ENCODE results near the gene ZNF195.
"Not testable (repeated sequence)": the region's sequence is repeated elsewhere in the genome, so short reads cannot be mapped to it uniquely, and the experiment has no call there.

ZNF195 gene

DNA sequence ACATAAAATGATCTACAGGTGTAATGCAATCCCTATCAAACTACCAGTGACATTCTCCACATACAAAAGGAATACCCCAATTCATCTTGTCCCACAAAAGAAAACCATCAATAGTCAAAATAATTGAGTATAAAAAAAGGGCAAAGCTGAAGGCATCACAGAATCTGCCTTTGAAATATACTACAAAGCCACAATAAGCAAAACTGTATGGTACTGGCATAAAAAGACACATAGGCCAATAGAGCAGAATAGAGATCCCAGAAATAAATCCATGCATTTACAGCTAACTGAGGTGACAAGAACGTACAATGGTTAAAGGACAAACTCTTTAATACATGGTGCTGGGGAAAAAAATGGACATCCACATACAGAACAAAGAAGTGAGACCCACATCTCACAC is 31.8 kb downstream of the ZNF195 start:
- DNase-seq (ENCODE audit: low read depth in 2 of 2): no peak

DNA sequence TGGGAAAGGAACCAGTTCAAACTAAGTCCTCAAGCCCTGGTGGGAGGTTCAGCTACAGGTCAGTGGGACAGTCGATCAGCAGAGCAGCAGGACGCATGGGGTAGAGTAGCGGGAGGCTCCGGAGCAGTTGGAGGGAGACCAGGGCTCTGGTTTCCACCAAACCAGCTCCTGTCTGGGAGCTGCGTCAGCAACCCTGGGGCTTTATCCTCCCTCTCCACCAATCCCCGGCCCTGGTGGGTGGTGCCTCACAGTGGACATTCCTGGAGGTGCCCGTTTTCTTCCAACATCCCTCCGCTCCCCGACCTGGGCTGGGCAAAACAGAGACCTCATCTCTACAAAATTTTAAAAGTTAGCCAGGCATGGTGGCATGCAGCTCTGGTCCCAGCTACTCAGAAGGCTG is 32.4 kb downstream of the ZNF195 start:
- DNase-seq (ENCODE audit: low read depth in 2 of 2): no peak

DNA sequence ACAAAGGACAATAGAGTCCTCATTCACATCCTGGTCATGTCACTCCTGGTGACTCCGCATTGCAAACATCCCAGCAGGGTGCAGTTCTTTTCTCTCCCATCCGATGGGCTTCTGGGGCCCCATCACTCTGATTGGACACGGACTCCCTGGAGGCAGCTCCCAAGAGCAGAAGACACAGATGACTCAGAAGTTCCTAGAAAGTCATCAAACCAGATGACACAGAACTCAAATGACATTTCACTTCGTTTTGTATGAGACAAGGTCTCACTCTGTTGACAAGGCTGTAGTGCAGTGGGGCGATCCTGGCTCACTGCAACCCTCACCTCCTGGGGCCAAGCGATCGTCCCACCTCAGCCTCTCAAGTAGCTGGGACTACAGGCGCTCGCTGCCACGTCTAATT is 33.2 kb downstream of the ZNF195 start:
- no peak for DNase-seq (ENCODE audit: low read depth in 2 of 2)

DNA sequence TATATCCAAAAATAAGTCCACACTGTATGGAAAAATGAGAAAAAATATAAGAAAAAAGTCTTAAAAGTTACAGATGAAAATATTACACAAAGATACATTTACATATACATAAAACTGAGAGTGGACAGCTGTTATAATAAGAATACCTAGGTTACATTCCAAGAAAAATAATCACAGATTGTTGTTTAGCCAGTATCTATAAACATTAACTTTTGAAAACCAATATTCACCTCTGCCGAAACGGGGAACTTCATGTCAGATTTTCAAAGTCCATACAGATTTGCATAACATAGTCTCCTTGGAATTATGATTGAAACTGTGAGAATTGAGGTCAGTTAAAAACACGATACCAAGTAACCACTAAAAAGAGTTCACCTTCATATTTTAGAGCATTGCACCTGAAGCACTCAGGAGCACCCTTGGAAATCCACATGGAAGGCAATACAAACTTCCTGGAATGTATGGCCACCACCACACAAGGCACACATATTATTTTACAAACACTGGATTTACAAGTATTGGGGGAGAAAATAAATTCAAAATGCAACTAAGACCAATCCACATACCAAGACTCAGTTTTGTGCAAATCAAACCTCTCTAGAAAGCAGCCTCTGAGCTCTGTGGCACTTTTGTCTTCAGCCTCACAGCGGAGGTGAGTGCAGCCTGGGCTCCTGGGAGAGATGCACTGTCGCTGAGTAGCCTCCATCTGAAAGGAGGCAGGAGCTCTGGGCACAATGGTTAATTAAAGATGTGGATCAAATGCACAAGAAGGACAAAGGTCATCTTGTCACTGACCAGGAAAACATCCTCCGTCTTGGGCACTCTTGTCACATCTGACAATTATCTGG is 34.4 kb downstream of the ZNF195 start:
- DNase-seq (ENCODE audit: low read depth in 2 of 2): no peak

DNA sequence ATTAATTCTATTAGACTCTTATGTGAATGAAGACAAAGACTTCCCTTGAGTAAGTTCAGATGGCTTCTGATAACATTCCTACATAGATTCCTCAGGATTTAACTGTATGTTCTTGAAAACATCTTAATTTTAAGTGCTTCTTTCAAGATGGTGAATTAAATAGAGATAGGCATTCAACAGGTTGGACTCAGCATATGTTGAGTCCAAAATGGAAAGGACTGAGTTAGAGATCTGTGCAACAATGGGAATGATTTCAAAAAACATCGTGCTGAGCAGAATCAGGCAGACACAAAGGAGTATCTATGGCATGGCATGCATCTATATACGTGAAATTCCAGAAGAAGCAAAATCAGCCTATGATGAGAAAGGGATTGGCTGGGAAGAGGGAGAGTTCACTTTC is 36.2 kb downstream of the ZNF195 start:
- no peak for DNase-seq (ENCODE audit: low read depth in 2 of 2)

DNA sequence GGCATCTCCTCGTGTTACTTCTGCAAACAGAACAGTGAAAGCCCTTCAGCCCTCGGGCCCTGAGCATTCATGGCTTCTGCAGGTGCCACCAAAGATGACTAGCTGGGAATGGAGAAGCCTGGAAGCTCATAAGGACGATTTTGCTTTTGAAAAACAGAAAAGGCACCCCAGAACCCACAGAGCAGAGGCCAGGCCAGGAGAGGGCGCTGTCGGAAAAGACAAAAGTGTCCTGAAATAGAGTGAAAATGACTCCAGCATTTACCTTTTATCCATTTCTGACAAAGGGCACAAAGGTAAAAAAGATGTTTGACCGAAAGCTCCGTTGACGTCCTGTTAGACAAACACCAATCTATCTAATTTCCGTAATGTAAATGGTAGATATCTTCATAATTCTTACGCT is 37.6 kb downstream of the ZNF195 start:
- peak; percentile 22 to 34 for DNase-seq (ENCODE audit: low read depth in 2 of 2)

DNA sequence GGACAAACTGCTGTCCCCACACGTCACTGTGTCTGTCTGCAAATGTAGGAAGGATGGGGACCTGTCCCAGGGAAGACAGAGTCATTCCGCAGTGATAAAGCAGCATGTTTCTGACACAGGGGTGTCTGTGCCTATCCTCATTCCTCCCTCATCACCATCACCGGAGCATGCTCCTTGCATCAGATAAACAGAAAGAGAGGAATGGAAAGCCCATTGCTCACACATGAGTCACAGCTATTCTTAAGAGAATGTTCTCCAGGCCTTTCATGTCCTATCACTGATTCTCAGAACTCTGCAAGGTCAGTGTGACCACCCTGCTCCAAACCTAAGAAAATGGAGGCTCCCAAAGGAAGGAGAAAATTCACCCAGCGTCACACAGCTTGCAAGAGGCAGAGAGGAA is 38.9 kb downstream of the ZNF195 start:
- no peak for DNase-seq (ENCODE audit: low read depth in 2 of 2)

DNA sequence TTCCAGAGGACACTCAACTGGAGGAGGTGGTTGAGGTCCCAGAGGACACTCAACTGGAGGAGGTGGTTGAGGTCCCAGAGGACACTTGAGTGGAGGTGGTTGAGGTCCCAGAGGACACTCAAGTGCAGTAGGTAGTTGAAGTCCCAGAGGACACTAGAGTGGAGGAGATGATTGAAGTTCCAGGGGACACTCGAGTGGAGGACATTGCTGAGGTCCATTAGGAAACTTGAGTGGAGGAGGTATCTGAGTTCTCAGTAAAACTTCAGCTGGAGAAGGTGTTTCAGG is 39.7 kb downstream of the ZNF195 start:
- DNase-seq (ENCODE audit: low read depth in 2 of 2): no peak

DNA sequence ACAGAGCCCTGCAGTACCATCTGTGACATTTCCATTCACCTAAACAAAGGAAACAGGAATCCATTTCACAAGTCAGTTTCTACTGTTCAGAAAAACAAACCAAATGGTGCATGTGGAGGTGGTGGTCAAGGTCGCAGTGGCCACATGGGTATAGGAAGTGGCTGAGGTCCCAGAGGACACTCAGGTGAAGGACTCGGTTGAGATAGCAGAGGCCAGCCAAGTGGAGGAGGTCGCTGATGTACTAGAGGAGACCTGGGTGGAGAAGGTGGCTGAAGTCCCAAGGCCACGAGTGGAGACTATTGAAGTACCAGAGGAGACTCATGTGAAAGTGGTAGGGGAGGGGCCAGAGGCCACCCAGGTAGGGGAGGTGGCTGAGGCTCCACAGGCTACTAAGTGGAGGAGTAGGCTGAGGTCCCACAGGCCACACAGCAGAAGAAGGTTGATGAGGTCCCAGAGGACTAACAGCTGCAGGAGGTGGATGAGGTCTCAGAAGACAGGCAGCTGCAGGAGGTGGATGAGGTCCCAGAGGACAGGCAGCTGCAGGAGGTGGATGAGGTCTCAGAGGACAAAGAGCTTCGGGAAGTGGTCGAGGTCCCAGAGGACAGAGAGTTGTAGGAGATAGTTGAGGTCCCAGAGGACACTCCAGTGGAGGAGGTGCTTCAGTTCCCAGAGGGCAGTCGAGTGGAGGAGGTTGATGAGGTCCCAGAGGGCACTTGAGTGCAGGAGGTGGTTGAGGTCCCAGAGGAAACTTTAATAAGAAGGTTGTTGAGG is 40.2 kb downstream of the ZNF195 start:
- no peak for DNase-seq (ENCODE audit: low read depth in 2 of 2)

DNA sequence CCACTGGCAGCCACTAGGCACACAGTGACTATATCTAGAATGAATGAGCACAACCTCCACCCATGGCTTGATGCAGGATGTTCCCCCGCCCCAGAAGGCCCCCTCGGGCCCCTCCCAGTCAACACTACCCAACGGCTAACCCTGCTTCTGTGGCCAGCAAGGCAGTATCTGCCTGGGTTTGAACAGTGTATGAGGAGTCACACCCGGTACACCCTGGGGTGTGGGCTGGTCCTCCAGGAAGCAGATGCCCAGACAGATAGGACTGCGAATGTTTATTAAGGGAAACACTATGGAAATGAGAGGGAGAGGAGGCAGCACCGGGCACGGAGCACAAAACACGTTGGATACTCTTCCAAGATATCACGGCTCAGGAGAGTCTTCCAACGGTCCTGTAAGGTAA is 42.5 kb downstream of the ZNF195 start:
- DNase-seq (ENCODE audit: low read depth in 2 of 2): not testable (repeated sequence)

DNA sequence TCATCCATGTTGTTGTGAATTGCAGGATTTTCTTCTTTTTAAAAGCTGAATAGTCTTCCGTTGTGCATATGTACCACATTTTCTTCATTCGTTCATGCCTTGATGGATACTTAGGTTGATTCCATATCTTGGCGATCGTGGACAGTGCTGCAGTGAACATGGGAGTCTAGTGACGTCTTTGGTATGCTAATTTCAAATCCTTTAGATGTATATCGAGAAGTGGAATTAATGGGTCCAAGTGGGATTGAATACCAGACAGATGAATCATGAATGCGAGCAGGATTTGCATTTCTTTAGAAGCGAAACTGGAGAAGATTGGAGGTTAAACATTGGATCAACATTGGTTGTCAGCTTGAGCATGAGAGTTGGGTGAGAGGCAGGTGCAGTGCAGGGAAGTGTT is 45.8 kb downstream of the ZNF195 start:
- not testable (repeated sequence) for DNase-seq (ENCODE audit: low read depth in 2 of 2)

DNA sequence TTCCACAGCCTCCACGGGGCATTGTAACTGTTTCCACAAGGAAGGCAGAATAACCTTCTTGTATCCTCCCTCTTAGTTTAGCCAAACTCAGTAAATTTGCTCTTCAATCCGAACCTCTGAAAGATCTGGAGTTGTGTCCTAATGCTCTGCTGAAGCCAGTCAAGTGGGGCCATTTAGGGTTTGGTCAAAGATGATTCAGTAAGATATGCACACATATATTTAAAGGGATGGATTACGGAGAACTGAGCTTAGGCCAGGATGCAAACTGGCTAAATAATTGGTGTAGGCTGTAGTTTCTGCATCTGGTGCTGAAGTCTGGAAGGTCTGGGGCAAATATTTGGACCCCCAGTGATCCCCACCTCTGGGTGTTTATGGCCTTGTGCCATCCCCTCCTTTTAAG is 47.9 kb downstream of the ZNF195 start:
- DNase-seq (ENCODE audit: low read depth in 2 of 2): not testable (repeated sequence)

DNA sequence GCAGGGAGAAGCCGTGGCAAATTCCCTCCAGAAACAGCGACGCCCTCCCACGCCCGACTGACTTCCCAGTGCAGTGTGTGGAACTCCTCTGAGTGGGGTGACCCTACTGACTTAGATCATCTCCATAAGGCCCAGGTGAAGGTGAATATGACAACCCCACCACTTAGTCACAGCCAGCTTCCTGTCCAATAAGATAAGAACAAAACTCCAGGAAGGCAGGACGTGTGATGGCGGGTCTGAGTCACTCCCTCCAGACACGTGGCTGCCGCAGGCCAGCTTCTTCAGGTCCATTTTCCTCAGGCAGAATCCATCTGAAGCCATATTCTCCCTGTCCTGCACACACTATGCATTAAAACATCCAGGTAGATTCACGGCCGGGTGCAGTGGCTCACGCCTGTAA is 48.9 kb downstream of the ZNF195 start:
- not testable (repeated sequence) for DNase-seq (ENCODE audit: low read depth in 2 of 2)

DNA sequence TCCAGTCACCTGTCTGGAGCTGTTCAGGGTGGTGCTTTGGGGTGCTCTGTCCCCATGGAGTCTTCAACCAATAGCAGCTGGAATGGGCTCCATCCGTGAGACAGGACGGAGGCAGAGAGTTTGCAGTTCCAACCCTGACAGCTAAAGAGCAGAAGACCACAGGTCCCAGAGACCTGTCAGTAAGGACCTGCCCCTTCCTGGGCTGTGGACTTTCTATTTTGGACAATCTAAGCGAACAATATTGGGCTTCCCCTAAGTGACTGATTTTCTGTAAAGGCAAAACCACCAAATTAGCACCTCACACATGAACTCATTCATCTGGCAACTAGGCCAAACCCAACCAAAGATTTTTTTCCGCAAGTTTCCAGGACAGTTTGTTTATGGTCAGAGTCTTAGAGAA is 50.4 kb downstream of the ZNF195 start:
- not testable (repeated sequence) for DNase-seq (ENCODE audit: low read depth in 2 of 2)

DNA sequence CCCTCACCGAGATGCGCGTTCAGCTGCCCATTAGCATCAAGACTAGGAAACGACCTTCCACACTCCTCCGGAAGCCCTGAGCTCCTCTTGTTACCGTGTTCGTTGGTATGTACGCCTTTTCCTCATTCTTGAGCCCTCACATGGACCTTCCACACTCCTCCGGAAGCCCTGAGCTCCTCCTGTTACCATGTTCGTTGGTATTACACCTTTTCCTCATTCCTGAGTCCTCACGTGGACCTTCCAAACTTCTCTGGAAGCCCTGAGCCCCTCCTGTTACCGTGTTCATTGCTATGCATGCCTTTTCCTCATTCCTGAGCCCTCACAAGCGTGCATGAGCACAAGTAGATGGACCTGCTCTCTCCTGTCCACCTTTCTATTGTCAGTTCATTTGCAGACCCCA is 52.5 kb downstream of the ZNF195 start:
- DNase-seq (ENCODE audit: low read depth in 2 of 2): not testable (repeated sequence)

DNA sequence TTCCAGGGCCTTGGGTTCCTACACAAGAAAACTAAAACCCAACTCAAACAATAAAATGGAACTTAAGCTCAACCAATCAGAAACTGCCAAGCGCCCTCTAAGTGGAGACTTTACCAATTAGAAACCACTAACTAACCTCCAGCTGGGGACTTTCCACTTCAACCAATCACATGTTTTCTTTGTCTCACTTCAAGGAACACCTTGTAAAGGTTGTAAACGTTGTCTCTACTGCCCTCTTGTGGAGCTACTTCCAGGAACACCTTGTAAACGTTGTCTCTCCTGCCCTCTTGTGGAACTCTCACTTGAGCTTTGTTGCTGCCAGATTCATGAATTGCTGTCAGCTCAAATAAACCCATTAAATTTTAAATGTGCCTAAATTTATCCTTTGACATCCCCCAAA is 54.2 kb downstream of the ZNF195 start:
- not testable (repeated sequence) for DNase-seq (ENCODE audit: low read depth in 2 of 2)
